Astrocyte of the cerebellum (primary cell): ENCODE data around the gene UROC1.

ENCODE experiments used
- DNase-seq: peaks from one replicate; pipeline ENCODE4 v3.0.0-alpha.2; 2011; ENCODE audit warnings: low read depth
- H3K4me3 ChIP-seq: 2 replicates; pipeline ENCODE4 v1.5.1; 2011; ENCODE audit warnings: mild to moderate bottlenecking, low read depth, low read length, moderate library complexity
- in situ Hi-C: cut with HindIII; loops from 2 replicates; pipeline ENCODE4 v1.10.0; 2017; ENCODE audit warnings: low sequenced_read_pairs
- TF ChIP-seq, protein P1 (sequence below): IDR thresholded peaks from 2 replicates; pipeline ENCODE4 v1.5.1; 2012; ENCODE audit warnings: low read length, low read depth, moderate library complexity, mild to moderate bottlenecking; ENCODE audit errors: missing control alignments

The UROC1 gene

DNA sequence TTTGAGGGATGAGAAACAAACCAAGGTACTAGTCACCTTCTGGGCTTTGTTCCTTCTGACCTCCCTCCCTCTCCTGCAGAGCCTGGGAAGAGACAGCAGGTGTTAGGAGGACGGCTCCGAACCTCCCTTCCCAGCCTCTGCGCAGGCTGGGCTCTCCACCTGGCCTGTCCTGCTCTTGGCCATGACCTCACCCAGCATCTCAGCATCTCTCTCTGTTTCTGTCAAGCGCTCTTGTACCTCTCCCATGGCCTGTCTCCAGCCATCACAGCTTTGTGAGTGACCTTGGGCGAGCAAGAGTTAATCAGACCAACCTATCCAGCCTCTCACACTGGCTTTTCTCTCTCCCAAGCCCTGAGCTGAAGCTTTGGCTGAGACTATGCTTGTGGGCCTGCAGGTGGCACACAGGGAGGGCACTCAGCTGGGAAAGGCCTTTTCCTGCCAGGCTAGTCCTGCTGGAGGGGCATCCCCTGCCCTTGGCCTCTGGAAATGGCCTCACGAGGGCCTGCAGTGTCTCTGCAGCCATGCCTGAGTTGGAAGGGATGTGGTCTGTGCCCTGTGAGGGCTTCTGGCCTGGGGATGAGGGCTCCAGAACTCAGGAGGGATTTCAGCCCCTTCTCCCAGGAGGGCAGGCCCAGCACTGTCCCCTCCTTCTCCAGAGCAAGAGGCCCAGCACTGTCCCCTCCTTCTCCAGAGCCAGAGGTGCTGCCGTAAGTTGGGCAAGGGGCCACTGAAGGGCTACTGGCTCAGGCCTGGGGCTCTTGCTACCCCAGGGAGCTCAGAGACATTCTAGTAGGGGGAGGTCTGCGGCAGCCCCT lies 8.5 kb upstream of the UROC1 start:
- H3K4me3 ChIP-seq: no peak overlapping the region
- in situ Hi-C loops: loop anchor here (10.0 kb wide), 2 partner anchors 149 to 929 kb away; no protein-coding TSS in a partner anchor
- no peak for DNase-seq
- TF ChIP-seq, protein P1, sequence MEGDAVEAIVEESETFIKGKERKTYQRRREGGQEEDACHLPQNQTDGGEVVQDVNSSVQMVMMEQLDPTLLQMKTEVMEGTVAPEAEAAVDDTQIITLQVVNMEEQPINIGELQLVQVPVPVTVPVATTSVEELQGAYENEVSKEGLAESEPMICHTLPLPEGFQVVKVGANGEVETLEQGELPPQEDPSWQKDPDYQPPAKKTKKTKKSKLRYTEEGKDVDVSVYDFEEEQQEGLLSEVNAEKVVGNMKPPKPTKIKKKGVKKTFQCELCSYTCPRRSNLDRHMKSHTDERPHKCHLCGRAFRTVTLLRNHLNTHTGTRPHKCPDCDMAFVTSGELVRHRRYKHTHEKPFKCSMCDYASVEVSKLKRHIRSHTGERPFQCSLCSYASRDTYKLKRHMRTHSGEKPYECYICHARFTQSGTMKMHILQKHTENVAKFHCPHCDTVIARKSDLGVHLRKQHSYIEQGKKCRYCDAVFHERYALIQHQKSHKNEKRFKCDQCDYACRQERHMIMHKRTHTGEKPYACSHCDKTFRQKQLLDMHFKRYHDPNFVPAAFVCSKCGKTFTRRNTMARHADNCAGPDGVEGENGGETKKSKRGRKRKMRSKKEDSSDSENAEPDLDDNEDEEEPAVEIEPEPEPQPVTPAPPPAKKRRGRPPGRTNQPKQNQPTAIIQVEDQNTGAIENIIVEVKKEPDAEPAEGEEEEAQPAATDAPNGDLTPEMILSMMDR: no peak

DNA sequence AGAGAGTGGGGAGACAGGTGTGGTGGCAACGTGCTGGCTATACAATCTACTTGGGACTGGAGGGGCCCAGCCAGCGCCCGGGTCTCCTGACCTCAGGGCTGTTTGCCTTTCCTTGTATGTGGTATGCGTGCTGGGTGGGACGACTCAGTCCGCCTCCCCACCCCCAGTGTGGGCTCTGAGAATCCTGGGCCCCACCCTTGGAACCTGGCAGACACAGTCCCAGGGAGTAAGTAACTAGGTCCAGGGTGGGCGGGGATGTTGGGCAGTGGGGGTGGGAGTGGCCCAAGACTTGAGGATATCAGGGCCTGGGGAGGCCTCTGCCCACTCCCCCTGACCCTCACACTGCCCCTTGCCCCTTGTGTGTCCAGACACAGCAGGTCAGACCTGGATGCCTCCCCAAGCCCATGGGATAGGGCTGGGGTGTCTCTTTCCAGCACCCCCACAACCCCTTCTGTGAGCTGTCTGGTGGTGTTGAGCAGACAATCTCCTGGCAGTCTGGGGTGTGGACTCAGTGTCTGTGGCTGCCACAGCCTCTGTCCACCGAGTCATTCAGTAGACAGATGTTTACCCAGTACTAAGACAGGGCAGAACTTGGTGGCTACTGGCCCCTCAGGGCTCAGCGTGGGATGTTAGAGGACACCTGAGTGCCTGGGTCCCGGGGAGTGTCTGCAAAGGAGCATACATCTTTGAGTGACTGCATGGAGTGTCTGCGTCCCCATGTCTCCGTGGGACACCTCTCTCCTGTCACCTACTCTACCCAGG lies 7.7 kb upstream of the UROC1 start:
- in situ Hi-C loops: loop anchor here (10.0 kb wide), 2 partner anchors 150 to 930 kb away; no protein-coding TSS in a partner anchor
- DNase-seq: no peak
- no peak overlapping the region for H3K4me3 ChIP-seq

DNA sequence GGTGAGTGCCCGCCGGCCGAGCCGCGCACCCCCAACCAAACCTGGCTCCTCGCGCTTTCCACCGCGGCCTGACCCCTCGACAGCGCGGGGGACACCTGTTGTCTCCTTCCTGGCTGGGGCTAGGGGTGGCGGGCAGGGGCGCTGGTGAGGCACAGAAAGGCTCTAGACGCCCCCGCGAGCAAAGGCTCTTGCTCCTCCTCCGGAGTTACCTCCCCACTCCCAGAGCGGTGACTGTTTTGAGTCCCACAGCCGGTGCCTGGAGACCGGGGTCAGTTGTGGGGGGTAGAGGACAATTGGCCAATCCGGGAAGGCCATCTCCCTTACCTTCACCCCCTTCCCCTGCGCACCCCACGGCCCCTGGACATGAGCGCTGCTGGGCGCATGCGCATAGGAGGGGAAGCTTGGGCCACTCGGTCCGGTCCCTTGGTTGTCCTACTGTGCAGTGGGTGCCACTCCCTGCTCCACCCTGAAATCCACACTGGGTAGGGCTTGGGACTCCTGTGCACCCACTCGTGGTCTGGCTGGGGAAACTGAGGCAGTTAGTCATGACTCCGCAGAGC lies 6.9 kb upstream of the UROC1 start:
- peak overlapping the region; percentile 26 for H3K4me3 ChIP-seq
- TF ChIP-seq, protein P1: no peak
- in situ Hi-C loops: loop anchor here (10.0 kb wide), 2 partner anchors 150 to 930 kb away; no protein-coding TSS in a partner anchor
- DNase-seq: no peak

More for the DNA sequence above, 7.7 kb upstream of the UROC1 start:
- TF ChIP-seq, protein P1: no peak

DNA sequence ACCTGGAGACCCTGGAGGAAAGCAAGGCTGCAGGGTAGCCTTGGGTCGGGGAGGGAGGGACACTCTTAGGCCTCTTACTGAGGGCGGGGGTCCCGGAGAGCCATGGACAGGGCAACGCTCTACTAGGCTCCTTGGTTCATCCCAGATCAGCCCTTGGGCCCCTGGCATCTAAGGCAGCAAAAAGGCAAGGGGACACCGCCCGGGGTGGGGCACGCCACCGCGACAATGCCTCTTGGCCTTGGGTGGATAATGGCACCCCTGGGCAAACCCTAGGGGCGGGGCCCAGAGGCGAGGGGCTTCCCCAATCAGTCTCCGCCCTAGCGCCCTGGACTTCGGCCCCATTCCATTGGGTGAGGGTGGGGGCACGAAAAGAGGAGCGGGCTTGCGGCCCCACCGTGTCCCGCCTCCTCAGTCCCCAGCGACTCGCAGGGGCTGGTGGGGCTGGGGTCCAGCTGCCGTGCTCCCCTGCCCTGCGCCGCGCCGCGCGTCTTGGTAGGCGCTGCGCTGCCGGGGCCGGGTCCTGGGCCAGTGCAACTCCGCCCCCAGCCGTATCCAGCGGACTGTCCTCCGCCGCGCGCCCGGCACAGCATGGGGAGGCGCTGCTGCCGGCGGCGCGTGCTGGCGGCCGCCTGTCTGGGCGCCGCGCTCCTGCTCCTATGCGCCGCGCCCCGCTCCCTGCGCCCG lies 6.3 kb upstream of the UROC1 start, which contains the start of gene CHST13:
Gene CHST13, plus strand, starts transcription at position 411 of the 684 bp plus-strand sequence. Its CDS starts 178 bp downstream, at position 589.
- TF ChIP-seq, protein P1: no peak
- no peak for DNase-seq
- in situ Hi-C loops: loop anchor here (10.0 kb wide), 2 partner anchors 151 to 931 kb away; no protein-coding TSS in a partner anchor
- H3K4me3 ChIP-seq: peak within 1 kb of the TSS; percentile 26

DNA sequence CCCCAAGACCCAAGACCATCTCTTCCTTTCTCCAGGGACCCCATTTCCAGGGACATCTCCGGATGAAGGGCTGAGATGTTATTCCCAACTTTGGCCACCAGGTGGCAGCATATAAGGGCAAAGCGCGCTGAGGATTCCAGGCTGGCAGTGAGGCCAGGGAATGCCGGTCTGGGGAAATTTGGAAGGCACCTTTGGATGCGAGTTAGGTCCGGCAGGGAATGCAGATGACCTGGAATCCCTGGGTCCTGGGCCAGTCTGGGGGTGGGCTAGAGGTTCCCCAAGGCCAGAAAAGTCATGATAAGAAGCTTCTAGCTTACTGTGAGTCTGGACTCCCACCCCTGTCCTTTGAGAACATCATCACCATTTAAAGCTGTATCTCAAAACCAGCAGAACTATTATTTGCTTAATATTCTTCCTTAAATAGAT lies 4.8 kb upstream of the UROC1 start:
- TF ChIP-seq, protein P1: peak; percentile 88
- DNase-seq: peak; percentile 11
- in situ Hi-C loops: loop anchor here (10.0 kb wide), 2 partner anchors 152 to 932 kb away; no protein-coding TSS in a partner anchor
- no peak overlapping the region for H3K4me3 ChIP-seq
